Activated T-cell treated with anti-CD3 and anti-CD28 coated beads, Interleukin-2, amount 50 U/mL, for 24 hours (primary cell): ENCODE results near the gene DVL2.

Source experiments
- DNase-seq: peaks from one replicate; pipeline ENCODE4 v3.0.0-alpha.2; 2020
- H3K27ac Mint-ChIP-seq: 2 replicates; pipeline ENCODE4 v1.8.0; 2020; ENCODE audit warnings: mild to moderate bottlenecking, mixed read lengths
- H3K27me3 Mint-ChIP-seq: 2 replicates; pipeline ENCODE4 v1.8.0; 2020; ENCODE audit warnings: mixed read lengths
- H3K36me3 Mint-ChIP-seq: 2 replicates; pipeline ENCODE4 v1.8.0; 2020; ENCODE audit warnings: low read depth, mixed read lengths
- H3K4me1 Mint-ChIP-seq: 2 replicates; pipeline ENCODE4 v1.8.0; 2020; ENCODE audit warnings: low read depth, mixed read lengths
- H3K4me3 Mint-ChIP-seq: 2 replicates; pipeline ENCODE4 v1.8.0; 2020; ENCODE audit warnings: mild to moderate bottlenecking, moderate library complexity, mixed read lengths
- H3K9me3 Mint-ChIP-seq: 2 replicates; pipeline ENCODE4 v1.8.0; 2020; ENCODE audit warnings: mixed read lengths

Gene DVL2

DNA sequence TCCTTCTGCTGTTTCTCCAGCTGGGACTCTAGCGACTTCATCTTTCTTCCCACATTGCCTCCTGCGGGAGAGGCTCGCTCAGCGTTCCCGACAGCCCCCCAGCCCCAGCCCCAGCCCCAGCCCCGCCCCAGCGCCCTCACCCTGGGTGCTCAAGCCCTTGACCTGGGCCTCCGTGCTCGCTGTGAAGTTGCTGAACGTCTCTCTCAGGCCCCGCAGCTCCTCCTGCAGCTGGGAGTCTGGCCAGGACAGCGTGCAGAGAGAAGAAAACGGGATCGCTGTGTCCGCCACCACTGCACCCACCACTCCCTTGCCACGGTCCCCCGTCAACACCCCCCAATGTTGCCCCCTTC is 57.5 kb downstream of the DVL2 start:
- DNase-seq, result no peak
- Mint-ChIP-seq H3K27me3 (no peaks in the 10 kb centered on the region), H3K9me3 (no peaks in the 10 kb centered on the region), H3K36me3 (no peaks in the 10 kb centered on the region), H3K4me1 (peaks cover 12% of the 10 kb centered on the region), H3K27ac (no peak overlapping the region), H3K4me3 (no peak overlapping the region)

DNA sequence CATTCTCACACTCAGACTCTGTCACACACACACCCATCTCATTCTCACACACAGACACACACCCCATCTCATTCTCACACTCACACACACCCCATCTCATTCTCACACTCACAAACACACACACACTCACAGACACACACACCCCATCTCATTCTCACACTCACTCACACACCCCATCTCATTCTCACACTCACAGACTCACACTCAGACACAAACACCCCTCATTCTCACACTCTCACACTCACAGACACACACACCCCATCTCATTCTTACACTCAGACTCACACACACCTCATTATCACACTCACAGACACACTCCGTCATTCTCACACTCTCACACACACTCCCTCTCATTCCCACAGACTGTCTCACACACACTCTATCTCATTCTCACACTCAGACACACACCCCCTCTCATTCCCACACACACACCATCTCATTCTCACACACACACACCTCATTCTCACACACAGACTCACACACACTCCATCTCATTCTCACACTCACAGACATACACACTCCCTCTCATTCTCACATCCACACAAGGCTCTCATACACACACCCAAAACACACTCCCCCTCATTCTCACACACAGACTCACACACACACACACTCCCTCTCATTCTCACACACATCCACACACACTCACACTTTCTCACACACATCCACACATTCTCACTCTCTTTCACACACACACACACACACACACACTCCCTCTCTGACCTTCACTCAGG is 58.0 kb downstream of the DVL2 start:
- no peak overlapping the region for H3K27ac Mint-ChIP-seq
- peaks cover 12% of the 10 kb centered on the region for H3K4me1 Mint-ChIP-seq
- no peak overlapping the region for H3K4me3 Mint-ChIP-seq
- no peaks in the 10 kb centered on the region for H3K36me3 Mint-ChIP-seq
- no peaks in the 10 kb centered on the region for H3K27me3 Mint-ChIP-seq
- DNase-seq, result no peak
- no peaks in the 10 kb centered on the region for H3K9me3 Mint-ChIP-seq
